HG03342 (cell line): ENCODE data around the gene ZRANB3.

Source experiments
- ATAC-seq: cut with Tn5 transposase; IDR thresholded peaks from one replicate; pipeline ENCODE4 v1.9.1; 2021; ENCODE audit warnings: mild to moderate bottlenecking, moderate library complexity; ENCODE audit not compliant: unreplicated experiment

Gene ZRANB3

DNA sequence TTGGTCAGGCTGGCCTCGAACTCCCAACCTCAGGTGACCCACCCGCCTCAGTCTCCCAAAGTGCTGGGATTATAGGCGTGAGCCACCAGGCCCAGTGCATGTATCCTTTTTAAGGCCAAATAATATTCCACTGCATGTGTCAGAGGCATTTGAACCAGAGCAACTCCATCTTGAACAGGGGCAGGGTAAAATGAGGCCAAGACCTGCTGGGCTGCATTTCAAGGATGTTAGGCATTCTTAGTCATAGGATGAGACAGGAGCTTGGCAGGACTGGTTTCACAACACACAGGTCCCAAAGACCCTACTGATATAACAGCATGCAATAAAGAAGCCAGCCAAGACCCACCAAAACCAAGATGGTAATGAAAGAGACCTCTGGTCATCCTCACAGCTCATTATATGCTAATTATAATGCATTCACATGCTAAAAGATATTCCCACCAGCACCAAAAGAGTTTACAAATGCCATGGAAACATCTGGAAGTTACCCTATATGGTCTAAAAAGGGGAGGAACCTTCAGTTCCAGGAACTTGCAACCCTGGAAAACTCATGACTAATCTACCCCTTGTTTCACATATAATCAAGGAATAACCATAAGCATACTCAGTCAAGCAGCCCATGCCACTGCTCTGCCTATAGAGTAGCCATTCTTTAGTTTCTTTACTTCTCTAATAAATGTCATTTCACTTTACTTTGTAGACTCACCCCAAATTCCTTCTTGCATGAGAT lies 274.3 kb downstream of the ZRANB3 start:
- no peak for ATAC-seq

DNA sequence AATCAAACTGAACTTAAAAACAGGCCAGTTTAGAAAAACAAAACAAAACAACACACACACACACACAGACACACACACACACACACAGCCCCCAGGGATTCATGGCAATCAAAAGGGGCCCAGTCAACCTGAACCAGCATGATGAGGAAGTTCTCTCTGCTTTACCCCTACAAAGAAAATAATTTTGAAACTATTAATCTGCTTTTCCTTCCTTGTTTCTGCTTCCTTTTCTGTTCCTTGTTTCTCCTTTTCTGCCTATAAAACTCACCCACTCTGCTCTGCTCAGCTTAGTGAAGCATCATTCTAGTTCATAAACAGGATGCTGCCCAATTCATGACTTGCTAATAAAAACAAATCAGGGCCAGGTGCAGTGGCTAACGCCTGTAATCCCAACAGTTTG lies 275.8 kb downstream of the ZRANB3 start:
- no peak for ATAC-seq

- ATAC-seq: no peak
Measured at GRCh38 chr2:135252805-135253458, 278.1 kb downstream of the ZRANB3 start.

- no peak for ATAC-seq
Measured at GRCh38 chr2:135248611-135249010, 282.4 kb downstream of the ZRANB3 start.

GRCh38 chr2:135246711-135247270 lies 284.2 kb downstream of the ZRANB3 start:
- no peak for ATAC-seq

GRCh38 chr2:135245071-135245470 lies 285.9 kb downstream of the ZRANB3 start:
- ATAC-seq: no peak

DNA sequence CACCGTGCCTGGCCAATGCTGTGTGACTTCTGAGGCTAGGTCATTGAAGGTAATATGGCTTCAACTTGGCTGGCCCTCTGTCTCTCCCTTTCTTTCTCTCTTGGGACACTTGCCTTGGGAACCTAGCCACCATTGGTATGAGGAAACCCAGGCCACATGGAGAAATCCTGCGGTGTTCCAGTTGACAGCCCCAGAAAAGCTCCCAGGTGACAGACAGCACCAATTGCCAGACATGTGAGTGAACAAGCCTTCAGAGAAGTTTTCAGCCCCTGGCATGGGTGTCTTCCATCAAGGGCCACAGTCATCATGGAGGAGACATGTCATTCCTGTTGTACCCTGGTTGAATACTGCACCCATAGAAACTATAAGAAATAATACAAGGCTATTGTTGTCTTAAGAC lies 292.4 kb downstream of the ZRANB3 start:
- ATAC-seq: no peak

DNA sequence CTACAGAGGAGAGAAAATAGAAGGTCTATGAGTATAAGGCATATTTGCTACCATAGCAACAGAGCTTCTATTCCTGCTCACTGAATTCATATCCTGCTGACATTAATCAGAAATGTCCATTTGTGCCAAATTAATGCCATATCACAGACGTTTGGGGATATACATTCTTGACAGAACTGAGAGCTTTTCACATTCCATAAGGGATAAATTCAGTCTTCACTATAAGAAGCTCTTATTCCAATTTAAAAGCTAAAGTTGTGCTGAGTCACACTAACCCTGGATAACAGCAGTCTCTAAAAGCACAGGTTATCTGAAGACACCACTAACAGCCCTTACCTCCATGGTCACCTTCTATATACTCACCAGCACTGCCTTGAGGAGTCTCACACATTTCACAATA lies 300.9 kb downstream of the ZRANB3 start:
- no peak for ATAC-seq

DNA sequence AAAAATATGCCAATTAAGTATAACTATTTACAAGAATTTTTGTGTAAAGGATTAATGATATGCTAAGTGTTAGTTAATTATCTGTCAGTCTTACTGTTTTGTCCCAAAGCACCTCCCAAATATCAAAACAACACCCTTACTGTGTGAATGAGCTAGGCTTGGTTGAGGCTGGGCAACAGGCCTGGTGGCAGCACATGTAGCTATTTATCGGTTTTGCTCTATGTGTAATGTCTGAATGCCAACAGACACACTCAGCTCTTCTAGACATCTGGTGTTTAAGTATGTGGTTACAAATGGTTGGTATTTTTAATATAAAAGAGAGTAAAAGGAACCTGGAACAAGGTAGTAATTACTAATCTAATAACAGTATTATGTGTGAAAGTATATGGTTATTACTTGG lies 303.6 kb downstream of the ZRANB3 start:
- no peak for ATAC-seq

DNA sequence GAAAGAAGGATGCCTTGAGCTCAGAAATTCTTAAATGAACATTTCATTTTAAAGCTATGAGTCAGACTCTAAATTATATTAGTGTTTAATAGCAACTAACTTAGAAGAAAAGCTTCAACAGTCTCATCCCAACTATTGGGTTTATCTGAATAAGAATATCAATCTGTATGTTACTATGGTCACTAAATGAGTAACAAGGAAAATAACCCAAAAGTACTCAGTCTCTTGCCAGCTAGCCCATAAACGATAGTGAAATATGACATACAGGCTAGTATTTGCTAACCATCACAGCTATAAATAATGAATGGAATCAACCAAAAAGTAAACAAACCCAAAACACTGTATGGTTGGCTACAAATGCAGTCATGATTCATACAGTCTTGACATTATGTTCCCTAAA lies 304.1 kb downstream of the ZRANB3 start:
- ATAC-seq: no peak

DNA sequence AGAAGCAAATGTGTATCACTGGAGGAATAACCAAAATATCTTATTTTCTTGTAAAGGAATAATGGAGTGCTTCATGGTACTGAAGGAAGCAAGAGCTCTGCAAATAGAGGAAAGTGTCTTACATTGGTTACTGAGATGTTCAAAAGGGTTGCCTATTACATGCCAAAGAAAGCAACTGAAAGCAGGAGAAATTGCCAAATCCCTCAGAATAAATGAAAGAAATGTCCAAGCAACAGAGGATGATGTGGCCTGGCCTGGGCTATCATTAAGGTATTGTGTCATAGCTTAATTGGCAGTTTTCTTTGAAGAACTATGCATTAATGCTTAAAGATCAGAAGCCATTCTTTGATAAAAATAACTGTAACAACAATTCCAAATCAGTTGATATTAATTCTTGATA lies 305.2 kb downstream of the ZRANB3 start:
- ATAC-seq: no peak

DNA sequence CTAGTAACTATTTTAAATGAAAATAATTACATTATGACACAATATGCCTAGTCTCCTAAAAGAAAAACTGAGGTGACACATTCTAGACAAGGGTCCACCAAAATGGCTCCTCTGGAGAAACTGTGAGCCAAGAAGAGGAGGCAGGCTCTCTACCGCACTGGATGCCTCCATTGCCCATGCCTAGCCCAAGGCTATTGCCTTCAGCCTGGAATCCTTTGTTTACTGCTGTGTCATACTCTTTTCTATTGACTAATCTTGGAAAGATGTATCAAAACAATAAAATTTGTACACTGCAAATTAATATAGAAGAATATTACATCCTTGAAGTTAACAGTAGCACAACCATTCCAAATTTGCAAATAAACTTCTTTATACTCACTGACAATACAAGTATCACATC lies 311.8 kb downstream of the ZRANB3 start:
- ATAC-seq: no peak

DNA sequence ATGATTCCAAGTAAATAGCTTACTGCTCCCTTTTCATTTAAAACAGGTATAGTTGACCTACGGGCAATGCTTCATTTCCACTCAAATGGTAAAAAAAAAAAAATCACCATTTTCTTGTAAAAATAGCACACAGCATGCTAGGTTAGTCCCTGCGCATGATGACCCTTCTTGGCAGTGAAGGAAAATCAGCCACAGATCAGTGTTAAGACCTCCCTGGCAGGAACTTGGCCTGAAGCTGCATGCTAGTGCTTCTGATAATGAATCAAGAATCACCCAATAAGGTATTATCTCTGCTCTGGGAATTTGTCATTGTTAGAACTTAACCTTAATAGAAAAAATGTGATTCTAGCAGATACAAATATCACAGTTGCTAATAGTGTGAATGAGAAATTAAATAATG lies 312.6 kb downstream of the ZRANB3 start:
- ATAC-seq: no peak

- no peak for ATAC-seq
Measured at GRCh38 chr2:135212757-135213156, 318.3 kb downstream of the ZRANB3 start.

DNA sequence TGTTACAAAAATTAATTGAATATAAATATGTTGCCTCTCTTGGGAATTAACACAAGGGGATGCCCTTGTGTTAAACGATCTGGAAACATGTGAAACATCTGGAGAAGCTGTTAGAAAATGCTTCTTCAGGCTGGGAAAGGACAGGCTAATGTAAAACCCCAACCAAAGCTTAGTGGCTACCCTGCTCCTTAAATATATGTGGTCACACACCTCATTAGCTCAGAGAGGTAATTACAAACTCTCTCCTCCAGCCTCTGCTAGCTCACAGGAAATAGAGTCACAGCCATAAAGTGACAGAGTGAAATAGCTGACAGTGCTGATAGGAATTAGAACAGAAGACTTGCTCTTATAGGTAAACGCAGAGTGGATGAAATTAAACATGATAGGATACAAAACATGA lies 323.0 kb downstream of the ZRANB3 start:
- ATAC-seq: no peak

DNA sequence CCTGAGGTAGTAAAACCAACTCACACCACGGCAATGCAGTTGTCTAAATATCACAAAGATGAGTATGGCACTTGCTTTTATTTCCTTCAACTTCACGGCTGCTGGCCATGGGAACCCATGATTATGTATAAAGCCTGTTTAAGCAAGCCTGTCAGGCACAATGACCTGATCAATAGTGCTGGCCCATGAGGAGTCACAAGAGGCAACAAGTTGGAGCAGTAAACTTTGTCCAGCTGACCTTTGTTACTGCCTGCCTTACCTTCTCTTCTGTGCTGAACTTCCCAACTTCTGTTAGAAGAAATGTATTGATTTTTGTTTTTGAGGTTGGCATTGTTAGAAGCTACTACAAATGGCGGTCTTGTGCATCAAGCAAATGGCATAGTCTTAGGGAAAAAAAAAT lies 327.1 kb downstream of the ZRANB3 start:
- ATAC-seq: no peak

GRCh38 chr2:135202751-135203150 lies 328.3 kb downstream of the ZRANB3 start:
- ATAC-seq: no peak

DNA sequence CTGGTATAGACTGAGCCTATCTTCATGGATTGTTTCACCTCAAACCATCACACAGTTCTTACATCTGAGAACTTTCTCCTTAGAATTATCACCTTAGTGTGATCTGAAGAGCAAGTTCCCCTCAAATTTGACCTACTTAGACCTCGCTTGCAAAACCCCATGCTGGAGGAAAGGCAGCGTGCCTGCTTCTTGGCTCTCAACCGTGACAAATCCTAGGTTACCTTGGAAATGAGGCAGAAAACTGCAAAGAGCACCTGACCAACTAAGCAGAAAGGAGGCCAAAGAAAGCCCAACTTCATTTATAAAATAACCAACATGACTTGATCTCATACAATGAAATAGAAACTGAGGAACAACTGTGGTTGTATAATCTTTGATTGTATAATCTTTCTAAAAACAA lies 332.5 kb downstream of the ZRANB3 start:
- no peak for ATAC-seq

DNA sequence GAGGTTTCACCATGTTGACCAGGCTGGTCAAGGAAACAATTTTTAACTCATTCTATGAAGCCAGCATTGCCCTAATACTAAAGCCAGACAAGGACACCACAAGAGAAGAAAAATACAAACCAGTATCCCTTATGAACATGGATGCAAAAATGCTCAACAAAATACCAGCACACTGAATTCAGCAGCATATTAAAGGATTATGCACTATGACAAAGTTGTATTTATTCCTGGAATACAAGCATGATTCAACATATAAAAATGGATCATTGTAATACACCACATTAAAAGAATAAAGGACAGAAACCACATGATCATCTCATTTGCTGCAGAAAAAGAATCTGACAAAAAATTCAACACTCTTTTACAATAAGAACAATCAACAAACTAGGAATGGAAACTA lies 340.2 kb downstream of the ZRANB3 start:
- ATAC-seq: no peak

DNA sequence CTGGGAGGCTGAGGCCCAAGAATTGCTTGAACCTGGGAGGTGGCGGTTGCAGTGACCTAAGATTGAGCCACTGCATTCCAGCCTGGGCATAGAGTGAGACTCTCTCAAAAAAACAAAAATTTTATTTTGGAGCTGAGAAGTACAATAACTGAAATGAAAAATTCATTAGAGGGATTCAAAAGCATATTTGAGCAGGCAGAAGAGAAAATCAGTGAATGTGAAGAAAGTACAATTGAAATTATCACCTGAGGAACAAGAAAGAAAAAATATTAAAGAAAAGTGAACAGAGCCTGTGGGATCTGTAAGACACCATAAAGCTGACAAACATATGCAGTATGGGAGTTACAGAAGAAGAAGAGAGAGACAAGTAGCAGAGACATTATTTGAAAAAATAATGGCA lies 341.9 kb downstream of the ZRANB3 start:
- no peak for ATAC-seq

- no peak for ATAC-seq
Measured at GRCh38 chr2:135187270-135187669, 343.7 kb downstream of the ZRANB3 start.

DNA sequence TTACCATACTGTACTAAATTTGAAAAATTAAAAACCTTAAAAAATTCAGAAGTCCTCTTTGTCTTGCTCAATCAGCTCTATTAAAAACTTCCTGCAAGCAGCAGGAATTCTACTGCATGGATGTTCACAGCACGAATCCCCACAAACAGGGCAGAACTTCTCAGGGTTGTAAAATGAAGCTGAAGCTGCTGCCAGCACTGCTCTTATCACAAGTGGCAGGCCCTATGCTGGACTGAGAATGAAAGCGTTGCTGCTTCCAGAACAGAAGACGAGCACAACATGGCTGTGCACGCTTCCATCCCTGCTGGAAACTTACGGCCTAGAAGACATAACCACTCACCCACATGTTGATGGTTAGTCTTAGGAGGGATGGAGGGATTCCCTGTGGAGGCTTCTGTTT lies 345.0 kb downstream of the ZRANB3 start:
- ATAC-seq: no peak
